ENCODE results near the gene PAK1.
"Not testable (repeated sequence)": the region's sequence is repeated elsewhere in the genome, so short reads cannot be mapped to it uniquely, and the experiment has no call there.

Gene PAK1

DNA sequence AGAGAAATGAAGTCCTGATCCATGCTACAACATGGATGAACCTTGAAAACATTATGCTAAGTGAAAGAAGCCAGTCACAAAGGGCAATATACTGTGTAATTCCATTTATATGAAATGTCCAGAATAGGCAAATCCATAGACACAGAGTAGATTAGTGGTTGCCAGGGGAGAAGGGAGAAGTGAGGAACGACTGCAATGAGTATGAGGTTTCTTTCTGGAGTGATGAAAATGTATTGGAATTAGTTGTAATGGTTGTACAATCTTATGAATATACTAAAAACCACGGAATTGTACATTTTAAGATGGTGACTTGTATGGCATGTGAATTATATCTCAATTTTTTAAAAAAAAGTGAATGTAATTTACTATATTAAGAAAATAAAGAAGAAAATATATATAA is 89.3 kb downstream of the PAK1 start:
- TF ChIP-seq, protein P1, sequence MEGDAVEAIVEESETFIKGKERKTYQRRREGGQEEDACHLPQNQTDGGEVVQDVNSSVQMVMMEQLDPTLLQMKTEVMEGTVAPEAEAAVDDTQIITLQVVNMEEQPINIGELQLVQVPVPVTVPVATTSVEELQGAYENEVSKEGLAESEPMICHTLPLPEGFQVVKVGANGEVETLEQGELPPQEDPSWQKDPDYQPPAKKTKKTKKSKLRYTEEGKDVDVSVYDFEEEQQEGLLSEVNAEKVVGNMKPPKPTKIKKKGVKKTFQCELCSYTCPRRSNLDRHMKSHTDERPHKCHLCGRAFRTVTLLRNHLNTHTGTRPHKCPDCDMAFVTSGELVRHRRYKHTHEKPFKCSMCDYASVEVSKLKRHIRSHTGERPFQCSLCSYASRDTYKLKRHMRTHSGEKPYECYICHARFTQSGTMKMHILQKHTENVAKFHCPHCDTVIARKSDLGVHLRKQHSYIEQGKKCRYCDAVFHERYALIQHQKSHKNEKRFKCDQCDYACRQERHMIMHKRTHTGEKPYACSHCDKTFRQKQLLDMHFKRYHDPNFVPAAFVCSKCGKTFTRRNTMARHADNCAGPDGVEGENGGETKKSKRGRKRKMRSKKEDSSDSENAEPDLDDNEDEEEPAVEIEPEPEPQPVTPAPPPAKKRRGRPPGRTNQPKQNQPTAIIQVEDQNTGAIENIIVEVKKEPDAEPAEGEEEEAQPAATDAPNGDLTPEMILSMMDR (IDR thresholded peaks at IDR 0.05; ENCODE audit: low read depth, low read length) = no peak
- no peak for DNase-seq (ENCODE audit: low read depth in 2 of 2)
- no peak overlapping the region for H3K4me3 ChIP-seq (replicated peaks in 1 of 2; ENCODE audit: low read depth in 2 of 2, low read length in 2 of 2)

DNA sequence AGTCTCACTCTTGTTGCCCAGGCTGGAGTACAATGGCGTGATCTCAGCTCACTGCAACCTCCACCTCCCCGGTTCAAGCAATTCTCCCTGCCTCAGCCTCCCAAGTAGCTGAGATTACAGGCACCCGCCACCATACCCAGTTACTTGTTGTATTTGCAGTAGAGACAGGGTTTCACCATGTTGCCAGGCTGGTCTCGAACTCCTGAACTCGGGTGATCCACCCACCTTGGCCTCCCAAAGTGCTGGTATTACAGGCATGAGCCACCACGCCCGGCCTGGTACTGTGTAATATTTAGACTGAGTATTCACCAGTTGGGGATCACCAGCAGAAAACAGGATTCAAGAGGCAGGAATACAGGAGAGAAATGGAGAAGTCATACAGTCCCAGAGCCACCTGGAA is 90.5 kb downstream of the PAK1 start:
- not testable (repeated sequence) for H3K4me3 ChIP-seq (replicated peaks in 1 of 2; ENCODE audit: low read depth in 2 of 2, low read length in 2 of 2)

DNA sequence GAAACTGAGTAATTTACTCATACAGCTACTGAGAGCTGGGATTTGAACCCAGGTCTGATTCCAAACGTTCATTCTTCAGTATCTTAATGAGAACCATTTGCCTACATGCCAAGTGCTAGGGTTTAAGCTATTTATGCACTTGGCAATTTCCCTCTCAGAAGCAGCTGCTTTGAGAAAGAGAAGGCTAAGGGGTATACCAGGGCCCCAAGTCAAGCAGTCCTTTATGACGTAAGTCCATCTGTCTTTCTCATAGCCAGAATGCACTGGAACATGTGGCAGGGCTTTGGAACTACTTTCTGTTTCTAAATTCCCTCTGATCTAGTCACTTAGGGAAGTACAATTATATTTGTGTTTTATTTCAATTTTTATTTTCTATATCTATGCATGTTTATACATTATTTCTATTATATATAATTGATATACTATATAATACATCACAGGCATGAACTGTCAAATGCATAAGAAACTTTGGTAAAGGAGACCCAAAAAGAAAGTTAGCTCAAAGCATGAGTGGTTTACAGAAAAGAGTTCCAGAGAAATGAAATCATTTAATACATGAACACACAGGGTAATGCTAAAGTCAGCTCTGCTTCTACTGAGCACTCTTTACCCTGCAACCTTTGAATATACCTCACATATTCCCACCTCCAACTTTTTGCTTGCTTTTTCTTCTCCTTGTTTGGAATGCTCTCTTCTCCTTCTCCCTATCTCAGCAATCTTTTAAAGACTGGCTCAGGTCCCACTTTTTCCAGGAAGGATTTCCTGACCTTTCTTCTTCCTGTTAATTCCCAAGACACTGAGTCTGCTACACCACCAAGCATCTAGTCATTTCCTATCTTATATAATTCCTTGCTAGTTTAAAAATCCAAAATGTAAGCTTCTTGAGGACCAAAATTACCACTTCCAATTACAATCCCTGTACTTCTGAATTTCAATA is 91.9 kb downstream of the PAK1 start:
- H3K4me3 ChIP-seq (replicated peaks in 1 of 2; ENCODE audit: low read depth in 2 of 2, low read length in 2 of 2) = no peak overlapping the region
- TF ChIP-seq, protein P1 (IDR thresholded peaks at IDR 0.05; ENCODE audit: low read depth, low read length) = no peak
- peak; percentile 57 to 65 for DNase-seq (ENCODE audit: low read depth in 2 of 2)

More for the DNA sequence above, 90.5 kb downstream of the PAK1 start:
- DNase-seq (ENCODE audit: low read depth in 2 of 2) = not testable (repeated sequence)

DNA sequence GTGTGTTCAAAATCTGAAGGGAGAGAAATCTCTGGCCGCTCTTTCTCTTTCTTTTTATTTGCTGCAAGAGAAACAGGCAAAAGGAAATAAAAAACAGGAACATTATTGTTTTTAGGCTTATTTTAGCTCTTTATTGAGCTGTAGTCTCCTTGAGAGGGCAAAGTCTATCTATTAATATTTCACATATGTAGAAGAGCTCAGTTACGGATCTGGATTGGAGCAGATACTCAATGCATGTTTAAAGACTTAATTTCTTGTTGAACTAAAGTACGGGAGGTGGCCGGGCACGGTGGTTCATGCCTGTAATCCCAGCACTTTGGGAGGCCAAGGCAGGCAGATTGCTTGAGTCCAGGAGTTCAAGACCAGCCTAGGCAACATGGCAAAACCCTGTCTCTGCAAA is 94.0 kb downstream of the PAK1 start:
- H3K4me3 ChIP-seq (replicated peaks in 1 of 2; ENCODE audit: low read depth in 2 of 2, low read length in 2 of 2) = no peak overlapping the region
- TF ChIP-seq, protein P1 (IDR thresholded peaks at IDR 0.05; ENCODE audit: low read depth, low read length) = no peak
- no peak for DNase-seq (ENCODE audit: low read depth in 2 of 2)

DNA sequence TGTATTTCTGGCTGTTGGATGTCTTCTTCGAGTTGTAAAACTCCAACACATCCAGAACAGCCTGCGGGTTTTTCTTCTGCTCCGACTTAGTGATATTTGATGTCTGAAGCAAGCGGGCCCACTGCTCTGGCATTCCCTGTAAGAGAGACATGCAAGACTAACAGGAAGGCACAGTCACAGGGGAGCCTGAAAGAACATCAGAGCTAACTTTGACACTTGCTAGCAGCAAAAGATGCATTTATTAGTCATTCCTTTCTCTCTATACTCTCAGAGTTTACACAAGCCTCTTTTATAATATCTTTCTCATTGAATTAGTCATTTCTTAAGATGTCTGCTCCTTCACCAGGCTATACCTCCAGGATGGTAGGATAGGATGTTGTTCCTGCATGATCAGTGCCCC is 94.6 kb downstream of the PAK1 start:
- peak in 1 of 2 donors; percentile 79 for DNase-seq (ENCODE audit: low read depth in 2 of 2)
- TF ChIP-seq, protein P1 (IDR thresholded peaks at IDR 0.05; ENCODE audit: low read depth, low read length) = no peak
- no peak overlapping the region for H3K4me3 ChIP-seq (replicated peaks in 1 of 2; ENCODE audit: low read depth in 2 of 2, low read length in 2 of 2)

DNA sequence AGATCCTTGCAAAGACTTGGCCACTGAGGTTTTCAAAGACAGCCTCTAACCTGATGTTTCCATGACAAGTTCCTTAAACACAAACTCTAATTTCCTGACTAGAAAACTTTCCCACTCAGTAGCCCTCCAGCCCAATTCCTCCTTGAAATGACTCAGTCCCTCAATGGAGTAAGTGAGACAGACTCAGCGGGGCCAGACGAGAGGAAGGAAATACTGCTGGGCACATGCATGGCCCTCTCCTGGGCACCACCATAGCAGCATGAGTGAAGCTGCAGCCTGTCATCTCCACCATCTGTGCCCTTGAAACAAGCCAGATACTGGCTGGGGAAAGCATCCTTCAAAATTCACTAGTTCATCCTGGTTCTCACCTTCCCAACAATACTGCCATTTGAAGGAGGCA is 96.2 kb downstream of the PAK1 start:
- no peak overlapping the region for H3K4me3 ChIP-seq (replicated peaks in 1 of 2; ENCODE audit: low read depth in 2 of 2, low read length in 2 of 2)
- TF ChIP-seq, protein P1 (IDR thresholded peaks at IDR 0.05; ENCODE audit: low read depth, low read length) = no peak
- peak in 1 of 2 donors; percentile 13 for DNase-seq (ENCODE audit: low read depth in 2 of 2)

DNA sequence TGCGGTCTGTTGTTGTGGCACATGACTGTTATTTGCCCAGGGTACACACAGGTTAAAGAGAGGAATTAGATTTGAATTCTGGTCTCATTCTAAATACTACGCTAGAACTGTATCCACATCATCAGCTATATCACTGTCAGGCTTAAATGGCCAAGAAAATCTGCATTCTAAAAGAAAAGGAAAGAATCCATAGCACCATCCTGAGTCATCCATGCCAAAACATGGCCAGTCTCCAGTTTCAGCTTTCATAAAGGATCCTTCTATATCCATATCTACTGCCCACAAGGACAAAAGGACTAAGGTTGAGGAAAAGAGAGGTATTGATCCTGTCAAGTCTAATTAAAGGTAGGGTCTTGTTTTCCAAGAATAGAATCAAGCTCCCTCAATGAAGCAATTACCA is 98.8 kb downstream of the PAK1 start:
- TF ChIP-seq, protein P1 (IDR thresholded peaks at IDR 0.05; ENCODE audit: low read depth, low read length) = no peak
- peak; percentile 8 to 22 for DNase-seq (ENCODE audit: low read depth in 2 of 2)
- H3K4me3 ChIP-seq (replicated peaks in 1 of 2; ENCODE audit: low read depth in 2 of 2, low read length in 2 of 2) = no peak overlapping the region

Data from cardiac fibroblast (primary cell).